ENCODE measurements around the gene SLC4A3. TPM values are rescaled to one million over a fixed set of nuclear protein-coding genes. Genes with fewer than 3 reads are reported as not detected.

SLC4A3 gene
- total RNA-seq, 4 donors from 2014 or later = 2.3 to 29.4 (median 3.5) TPM

GRCh38 chr2:219670386-219670785 lies 43.0 kb downstream of the SLC4A3 start:
- no peaks in the 10 kb centered on the region for H3K9me3 ChIP-seq
- no peaks in the 10 kb centered on the region for H3K27me3 ChIP-seq
- DNase-seq = no peak
- H3K4me3 ChIP-seq = no peak overlapping the region
- TF ChIP-seq, protein P1, sequence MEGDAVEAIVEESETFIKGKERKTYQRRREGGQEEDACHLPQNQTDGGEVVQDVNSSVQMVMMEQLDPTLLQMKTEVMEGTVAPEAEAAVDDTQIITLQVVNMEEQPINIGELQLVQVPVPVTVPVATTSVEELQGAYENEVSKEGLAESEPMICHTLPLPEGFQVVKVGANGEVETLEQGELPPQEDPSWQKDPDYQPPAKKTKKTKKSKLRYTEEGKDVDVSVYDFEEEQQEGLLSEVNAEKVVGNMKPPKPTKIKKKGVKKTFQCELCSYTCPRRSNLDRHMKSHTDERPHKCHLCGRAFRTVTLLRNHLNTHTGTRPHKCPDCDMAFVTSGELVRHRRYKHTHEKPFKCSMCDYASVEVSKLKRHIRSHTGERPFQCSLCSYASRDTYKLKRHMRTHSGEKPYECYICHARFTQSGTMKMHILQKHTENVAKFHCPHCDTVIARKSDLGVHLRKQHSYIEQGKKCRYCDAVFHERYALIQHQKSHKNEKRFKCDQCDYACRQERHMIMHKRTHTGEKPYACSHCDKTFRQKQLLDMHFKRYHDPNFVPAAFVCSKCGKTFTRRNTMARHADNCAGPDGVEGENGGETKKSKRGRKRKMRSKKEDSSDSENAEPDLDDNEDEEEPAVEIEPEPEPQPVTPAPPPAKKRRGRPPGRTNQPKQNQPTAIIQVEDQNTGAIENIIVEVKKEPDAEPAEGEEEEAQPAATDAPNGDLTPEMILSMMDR (IDR thresholded peaks at IDR 0.05) = no peak
- TF ChIP-seq POLR2A (IDR thresholded peaks at IDR 0.05) = no peak
- no peaks in the 10 kb centered on the region for H3K4me1 ChIP-seq
- H3K36me3 ChIP-seq = no peaks in the 10 kb centered on the region
- no peak overlapping the region for H3K27ac ChIP-seq
- intact Hi-C loops (cut with DNase I; ENCODE audit: low total_unique reads) = no loop called here

DNA sequence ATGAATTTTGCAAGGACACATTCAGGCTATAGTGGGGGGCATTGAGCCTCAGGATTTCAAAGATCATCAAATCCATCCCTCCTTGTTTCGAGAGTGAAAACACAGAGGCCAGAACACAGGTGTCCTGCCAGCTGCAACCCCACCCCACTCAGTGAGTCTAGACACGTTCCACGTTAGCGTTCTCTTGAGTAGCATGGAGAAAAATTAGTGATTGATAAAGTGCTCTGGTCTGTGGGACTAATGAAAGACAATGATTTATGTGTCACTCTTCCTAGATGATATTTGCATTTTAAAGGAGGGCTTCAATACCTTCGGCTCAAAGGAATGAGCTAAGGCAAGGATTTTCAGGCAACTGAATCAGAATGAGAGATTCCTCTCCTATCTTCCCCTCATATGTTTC lies 43.8 kb downstream of the SLC4A3 start:
- no peak for TF ChIP-seq POLR2A (IDR thresholded peaks at IDR 0.05)
- TF ChIP-seq, protein P1 (IDR thresholded peaks at IDR 0.05) = no peak
- intact Hi-C loops (cut with DNase I; ENCODE audit: low total_unique reads) = no loop called here
- no peaks in the 10 kb centered on the region for H3K36me3 ChIP-seq
- no peaks in the 10 kb centered on the region for H3K4me1 ChIP-seq
- no peaks in the 10 kb centered on the region for H3K9me3 ChIP-seq
- H3K27ac ChIP-seq = no peak overlapping the region
- H3K27me3 ChIP-seq = no peaks in the 10 kb centered on the region
- DNase-seq = no peak
- no peak overlapping the region for H3K4me3 ChIP-seq

- H3K27me3 ChIP-seq = no peaks in the 10 kb centered on the region
- DNase-seq = no peak
- no peaks in the 10 kb centered on the region for H3K36me3 ChIP-seq
- TF ChIP-seq, protein P1 (IDR thresholded peaks at IDR 0.05) = no peak
- TF ChIP-seq POLR2A (IDR thresholded peaks at IDR 0.05) = no peak
- no peaks in the 10 kb centered on the region for H3K4me1 ChIP-seq
- H3K27ac ChIP-seq = no peak overlapping the region
- intact Hi-C loops (cut with DNase I; ENCODE audit: low total_unique reads) = no loop called here
- H3K9me3 ChIP-seq = no peaks in the 10 kb centered on the region
- H3K4me3 ChIP-seq = no peak overlapping the region
These were observed 45.0 kb downstream of the SLC4A3 start for GRCh38 chr2:219672406-219672805.

- intact Hi-C loops (cut with DNase I; ENCODE audit: low total_unique reads) = no loop called here
- DNase-seq = no peak
- Histone ChIP-seq H3K27ac (no peak overlapping the region), H3K4me1 (no peaks in the 10 kb centered on the region), H3K27me3 (no peaks in the 10 kb centered on the region), H3K9me3 (no peaks in the 10 kb centered on the region), H3K36me3 (no peaks in the 10 kb centered on the region), H3K4me3 (no peak overlapping the region)
- TF ChIP-seq, protein P1 (IDR thresholded peaks at IDR 0.05) = no peak
- TF ChIP-seq POLR2A (IDR thresholded peaks at IDR 0.05) = no peak
These were observed 47.8 kb downstream of the SLC4A3 start for GRCh38 chr2:219675221-219675620.

- Histone ChIP-seq H3K27ac (no peak overlapping the region), H3K36me3 (no peaks in the 10 kb centered on the region), H3K4me3 (no peak overlapping the region), H3K9me3 (no peaks in the 10 kb centered on the region), H3K4me1 (no peaks in the 10 kb centered on the region), H3K27me3 (no peaks in the 10 kb centered on the region)
- DNase-seq = no peak
- no peak for TF ChIP-seq POLR2A (IDR thresholded peaks at IDR 0.05)
- TF ChIP-seq, protein P1 (IDR thresholded peaks at IDR 0.05) = no peak
- intact Hi-C loops (cut with DNase I; ENCODE audit: low total_unique reads) = no loop called here
These were observed 49.2 kb downstream of the SLC4A3 start for GRCh38 chr2:219676586-219676985.

All from uterus (tissue), 4 donors.